ENCODE measurements around the gene STUB1.
A peak's percentile ranks its signal among the peaks of the same experiment; 100 is the strongest.

STUB1 gene

DNA sequence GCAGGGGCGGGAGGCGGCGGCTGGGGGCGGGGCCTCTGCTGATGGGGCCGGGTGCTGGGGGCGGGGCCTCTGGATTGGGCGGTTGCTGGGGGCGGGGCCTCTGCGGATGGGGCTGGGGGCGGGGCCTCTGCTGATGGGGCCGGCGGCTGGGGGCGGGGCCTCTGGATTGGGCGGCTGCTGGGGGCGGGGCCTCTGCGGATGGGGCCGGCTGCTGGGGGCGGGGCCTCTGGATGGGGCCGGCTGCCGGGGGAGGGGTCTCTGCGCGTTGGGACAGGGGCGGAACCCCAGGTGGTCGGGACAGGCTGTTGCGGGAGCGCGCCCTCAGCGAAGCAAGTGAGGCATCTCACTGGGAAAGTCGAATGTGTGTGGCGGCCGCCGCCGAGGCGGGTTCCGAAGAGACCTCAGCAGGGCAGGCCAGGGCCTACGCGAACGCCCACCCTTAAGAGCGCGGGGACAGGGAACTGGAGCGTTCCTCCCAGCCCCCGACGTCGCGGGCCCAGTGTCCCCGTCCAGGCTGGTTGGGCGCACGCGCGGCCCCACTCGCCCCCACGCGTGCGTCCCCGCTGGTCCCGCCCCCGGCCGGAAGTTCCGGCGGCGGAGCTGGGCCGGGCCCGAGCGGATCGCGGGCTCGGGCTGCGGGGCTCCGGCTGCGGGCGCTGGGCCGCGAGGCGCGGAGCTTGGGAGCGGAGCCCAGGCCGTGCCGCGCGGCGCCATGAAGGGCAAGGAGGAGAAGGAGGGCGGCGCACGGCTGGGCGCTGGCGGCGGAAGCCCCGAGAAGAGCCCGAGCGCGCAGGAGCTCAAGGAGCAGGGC is at the start of gene STUB1:
Gene STUB1 (plus strand): TSS at position 597 of the 811 bp plus-strand sequence. CDS start 116 bp downstream, at position 713.
- Histone ChIP-seq H3K4me3 (peak within 1 kb of the TSS; percentile 61 to 91 (median 79)), H3K27ac (peak within 1 kb of the TSS; percentile 59 to 94 (median 87))

DNA sequence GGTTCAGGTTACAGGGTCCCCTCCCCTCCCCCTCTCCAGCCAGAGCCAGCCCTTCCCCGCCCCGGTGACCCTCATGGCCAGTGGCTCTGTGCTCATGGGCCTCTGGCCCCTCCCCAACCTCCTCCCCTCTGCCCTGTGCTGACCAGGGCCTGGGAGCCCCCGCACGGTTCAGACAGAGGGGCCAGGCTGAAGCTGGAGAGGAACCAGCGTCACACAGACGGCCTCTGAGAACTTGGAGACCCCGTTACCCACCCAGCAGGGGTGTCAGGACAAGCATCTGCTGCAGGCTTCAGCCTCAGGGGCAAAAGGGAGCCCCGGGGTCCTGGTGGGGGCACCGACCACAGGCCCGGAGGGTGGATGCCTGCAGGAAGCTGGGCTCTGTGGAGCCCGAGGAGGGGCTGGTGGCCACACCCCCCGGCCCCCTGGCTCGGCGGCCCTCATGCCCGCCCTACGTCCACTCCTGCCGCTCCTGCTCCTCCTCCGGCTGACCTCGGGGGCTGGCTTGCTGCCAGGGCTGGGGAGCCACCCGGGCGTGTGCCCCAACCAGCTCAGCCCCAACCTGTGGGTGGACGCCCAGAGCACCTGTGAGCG is 49.3 kb upstream of the STUB1 start, which contains the start of gene WFIKKN1:
Gene WFIKKN1 (plus strand): TSS at position 171 of the 591 bp plus-strand sequence. CDS start 269 bp downstream, at position 440.
- Histone ChIP-seq H3K4me3 (no peak within 1 kb of the TSS), H3K27ac (peak within 1 kb of the TSS in 2 of 21 experiments; percentile 18 to 33)

DNA sequence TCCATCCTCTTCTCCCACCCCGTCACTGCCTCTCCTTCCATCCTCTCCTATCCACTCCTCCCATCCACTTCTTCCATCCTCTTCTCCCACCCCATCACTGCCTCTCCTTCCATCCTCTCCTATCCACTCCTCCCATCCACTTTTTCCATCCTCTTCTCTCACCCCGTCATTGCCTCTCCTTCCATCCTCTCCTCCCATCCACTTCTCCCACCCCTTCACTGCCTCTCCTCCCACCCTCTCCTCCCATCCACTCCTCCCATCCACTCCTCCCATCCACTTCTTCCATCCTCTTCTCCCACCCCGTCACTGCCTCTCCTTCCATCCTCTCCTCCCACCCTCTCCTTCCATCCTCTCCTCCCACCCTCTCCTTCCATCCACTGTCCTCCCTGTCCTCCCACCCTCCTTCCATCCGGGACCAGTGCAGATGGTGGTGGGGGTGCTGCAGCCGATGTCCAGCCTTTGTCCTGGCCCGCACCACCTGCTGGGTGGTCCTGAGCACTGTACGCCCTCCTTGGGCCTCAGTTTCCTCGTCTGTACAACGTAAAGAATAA is 48.3 kb upstream of the STUB1 start:
- H3K27ac ChIP-seq, result no peak overlapping the region
- H3K4me3 ChIP-seq, result no peak overlapping the region

DNA sequence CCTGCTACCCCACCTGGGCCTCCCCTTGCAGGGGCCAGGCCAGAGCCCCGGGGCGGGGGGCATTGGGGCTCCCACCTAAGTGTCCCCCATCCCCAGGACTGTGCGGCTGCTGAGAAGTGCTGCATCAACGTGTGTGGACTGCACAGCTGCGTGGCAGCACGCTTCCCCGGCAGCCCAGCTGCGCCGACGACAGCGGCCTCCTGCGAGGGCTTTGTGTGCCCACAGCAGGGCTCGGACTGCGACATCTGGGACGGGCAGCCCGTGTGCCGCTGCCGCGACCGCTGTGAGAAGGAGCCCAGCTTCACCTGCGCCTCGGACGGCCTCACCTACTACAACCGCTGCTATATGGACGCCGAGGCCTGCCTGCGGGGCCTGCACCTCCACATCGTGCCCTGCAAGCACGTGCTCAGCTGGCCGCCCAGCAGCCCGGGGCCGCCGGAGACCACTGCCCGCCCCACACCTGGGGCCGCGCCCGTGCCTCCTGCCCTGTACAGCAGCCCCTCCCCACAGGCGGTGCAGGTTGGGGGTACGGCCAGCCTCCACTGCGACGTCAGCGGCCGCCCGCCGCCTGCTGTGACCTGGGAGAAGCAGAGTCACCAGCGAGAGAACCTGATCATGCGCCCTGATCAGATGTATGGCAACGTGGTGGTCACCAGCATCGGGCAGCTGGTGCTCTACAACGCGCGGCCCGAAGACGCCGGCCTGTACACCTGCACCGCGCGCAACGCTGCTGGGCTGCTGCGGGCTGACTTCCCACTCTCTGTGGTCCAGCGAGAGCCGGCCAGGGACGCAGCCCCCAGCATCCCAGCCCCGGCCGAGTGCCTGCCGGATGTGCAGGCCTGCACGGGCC is 47.5 kb upstream of the STUB1 start:
- H3K27ac ChIP-seq, result no peak overlapping the region
- H3K4me3 ChIP-seq, result no peak overlapping the region

DNA sequence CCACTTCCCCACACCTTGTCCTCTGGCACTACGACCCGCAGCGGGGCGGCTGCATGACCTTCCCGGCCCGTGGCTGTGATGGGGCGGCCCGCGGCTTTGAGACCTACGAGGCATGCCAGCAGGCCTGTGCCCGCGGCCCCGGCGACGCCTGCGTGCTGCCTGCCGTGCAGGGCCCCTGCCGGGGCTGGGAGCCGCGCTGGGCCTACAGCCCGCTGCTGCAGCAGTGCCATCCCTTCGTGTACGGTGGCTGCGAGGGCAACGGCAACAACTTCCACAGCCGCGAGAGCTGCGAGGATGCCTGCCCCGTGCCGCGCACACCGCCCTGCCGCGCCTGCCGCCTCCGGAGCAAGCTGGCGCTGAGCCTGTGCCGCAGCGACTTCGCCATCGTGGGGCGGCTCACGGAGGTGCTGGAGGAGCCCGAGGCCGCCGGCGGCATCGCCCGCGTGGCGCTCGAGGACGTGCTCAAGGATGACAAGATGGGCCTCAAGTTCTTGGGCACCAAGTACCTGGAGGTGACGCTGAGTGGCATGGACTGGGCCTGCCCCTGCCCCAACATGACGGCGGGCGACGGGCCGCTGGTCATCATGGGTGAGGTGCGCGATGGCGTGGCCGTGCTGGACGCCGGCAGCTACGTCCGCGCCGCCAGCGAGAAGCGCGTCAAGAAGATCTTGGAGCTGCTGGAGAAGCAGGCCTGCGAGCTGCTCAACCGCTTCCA is 46.7 kb upstream of the STUB1 start:
- no peak overlapping the region for H3K4me3 ChIP-seq

DNA sequence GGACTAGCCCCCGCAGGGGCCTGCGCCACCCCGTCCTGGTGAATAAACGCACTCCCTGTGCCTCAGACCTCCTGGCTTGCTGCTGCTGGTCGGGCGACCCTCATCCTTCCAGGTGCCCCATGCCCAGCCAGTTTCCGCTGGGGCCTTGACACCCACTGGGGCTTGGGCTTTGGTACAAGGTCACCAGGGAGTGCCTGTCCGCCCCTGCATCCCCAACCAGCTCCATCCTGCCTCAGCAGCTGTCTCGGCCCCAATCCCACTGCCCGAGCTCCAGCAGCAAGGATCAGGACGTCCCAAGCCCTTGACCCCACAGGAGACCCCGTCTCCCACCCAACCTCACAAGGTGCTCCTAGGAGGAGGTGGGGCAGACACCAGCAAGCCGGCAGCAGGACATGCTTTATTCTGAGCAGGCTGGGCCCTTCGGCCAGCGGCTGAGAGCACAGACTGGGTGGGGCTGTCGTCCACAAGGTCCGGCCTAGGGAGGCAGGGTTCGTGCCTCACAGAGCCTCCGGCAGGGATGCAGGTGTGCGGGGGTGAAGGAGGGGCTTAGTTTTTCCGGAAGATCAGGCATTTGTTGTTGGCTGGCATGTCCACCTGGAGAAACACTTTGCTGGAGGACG is 46.0 kb upstream of the STUB1 start:
- no peak overlapping the region for H3K27ac ChIP-seq
- H3K4me3 ChIP-seq, result no peak overlapping the region

More for the DNA sequence above, 46.7 kb upstream of the STUB1 start:
- H3K27ac ChIP-seq, result no peak overlapping the region

DNA sequence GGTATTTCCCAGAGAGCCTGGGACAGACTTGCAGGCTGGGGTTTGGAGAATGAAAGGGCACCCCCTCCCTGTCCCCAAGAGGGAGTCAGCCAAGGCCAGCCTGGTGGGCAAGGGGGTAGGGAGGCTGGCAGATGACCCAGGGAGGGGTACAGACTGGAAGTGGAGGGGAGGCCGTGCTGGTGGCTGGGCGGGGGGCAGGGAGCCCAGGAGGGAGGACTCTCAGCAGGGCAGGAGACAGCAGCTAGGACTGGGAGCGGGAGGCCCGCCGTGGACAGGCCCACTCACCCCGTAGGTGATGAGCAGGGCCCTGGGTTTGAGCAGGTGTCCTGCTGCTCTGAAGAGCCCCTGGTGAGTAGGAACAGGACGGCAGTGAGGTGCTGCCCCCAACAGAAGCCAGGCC is 45.2 kb upstream of the STUB1 start:
- Histone ChIP-seq H3K4me3 (peak overlapping the region in 5 of 7 experiments; percentile 62 to 90 (median 73)), H3K27ac (peak overlapping the region in 3 of 21 experiments; percentile 86 to 94 (median 92))

DNA sequence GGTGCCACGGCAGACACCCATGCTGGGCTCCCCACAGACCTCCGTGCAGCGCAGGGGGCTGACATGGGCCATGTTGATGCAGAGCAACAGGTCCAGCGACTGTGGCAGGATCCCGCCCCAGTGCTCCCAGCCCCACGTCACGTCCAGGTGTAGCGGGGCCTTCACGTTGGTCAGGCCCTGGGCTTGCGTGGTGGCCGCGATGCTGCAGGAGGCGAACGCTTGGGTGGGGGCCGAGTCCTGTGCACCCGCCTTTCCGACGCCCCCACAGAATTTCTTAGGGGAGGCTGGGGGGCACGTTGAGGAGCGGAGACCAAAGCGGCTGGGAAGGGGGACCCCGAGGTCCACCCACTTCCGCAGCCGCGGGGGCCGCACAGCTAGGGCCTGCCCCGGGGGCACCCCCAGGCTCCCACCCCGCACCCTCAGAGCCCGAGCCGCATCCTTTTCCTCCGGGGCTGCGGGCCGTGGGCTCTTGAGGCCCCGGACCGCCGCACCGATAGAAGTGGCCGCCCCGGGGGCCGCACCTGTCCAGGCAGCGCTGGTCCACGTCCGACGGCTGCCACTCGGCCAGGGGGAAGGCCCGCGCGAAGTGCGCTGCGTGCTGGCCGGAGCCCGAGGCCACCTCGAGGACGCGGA is 44.5 kb upstream of the STUB1 start:
- H3K4me3 ChIP-seq, result peak overlapping the region; percentile 62 to 90 (median 73)

DNA sequence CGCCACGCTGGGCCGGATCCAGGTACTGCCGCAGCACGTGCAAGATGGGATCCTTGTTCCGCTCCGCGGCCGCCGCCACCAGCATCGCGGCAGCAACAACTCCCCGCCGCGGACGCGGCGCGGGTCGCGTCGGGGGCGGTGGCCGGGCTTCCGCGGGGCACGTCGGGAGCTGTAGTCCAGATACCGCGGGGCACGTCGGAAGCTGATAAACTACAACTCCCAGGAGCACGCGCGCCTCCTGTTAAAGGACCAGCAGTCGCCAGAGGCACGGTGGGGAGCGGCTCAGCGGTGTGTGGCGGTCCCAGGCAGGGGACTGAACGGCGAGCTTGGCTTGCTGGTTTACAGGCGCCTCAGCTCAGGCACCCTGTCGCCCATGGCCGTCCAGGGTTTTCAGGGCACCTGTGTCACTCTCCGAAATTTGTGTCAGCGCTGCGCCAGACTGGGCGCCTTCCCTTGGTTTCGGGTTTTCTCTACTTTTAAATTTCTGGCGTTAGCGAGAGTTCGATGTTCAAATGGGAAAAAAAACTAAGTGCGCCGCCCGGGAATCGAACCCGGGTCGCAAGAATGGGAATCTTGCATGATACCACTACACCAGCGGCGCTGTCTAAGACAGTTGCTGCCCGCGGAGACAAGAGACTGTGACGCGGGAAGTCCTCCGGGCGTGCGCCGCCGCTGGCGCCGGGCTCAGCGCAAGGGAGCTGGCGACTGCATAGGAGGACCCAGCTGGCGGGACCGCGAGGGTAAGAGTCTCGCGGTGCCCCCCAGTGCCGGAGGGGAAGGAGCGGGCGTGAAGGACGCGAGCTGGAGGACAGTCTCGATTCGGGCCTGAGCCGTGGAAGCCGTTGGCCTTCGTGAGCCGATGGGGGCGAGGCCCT is 43.8 kb upstream of the STUB1 start, which contains the start of gene METTL26:
Gene METTL26 (minus strand): TSS at position 100 of the 875 bp plus-strand sequence. CDS start 15 bp downstream, at position 85.
- H3K27ac ChIP-seq, result peak within 1 kb of the TSS; percentile 59 to 95 (median 88)
- H3K4me3 ChIP-seq, result peak within 1 kb of the TSS; percentile 62 to 90 (median 73)

More for the DNA sequence above, 44.5 kb upstream of the STUB1 start:
- peak overlapping the region; percentile 30 to 95 (median 88) for H3K27ac ChIP-seq

DNA sequence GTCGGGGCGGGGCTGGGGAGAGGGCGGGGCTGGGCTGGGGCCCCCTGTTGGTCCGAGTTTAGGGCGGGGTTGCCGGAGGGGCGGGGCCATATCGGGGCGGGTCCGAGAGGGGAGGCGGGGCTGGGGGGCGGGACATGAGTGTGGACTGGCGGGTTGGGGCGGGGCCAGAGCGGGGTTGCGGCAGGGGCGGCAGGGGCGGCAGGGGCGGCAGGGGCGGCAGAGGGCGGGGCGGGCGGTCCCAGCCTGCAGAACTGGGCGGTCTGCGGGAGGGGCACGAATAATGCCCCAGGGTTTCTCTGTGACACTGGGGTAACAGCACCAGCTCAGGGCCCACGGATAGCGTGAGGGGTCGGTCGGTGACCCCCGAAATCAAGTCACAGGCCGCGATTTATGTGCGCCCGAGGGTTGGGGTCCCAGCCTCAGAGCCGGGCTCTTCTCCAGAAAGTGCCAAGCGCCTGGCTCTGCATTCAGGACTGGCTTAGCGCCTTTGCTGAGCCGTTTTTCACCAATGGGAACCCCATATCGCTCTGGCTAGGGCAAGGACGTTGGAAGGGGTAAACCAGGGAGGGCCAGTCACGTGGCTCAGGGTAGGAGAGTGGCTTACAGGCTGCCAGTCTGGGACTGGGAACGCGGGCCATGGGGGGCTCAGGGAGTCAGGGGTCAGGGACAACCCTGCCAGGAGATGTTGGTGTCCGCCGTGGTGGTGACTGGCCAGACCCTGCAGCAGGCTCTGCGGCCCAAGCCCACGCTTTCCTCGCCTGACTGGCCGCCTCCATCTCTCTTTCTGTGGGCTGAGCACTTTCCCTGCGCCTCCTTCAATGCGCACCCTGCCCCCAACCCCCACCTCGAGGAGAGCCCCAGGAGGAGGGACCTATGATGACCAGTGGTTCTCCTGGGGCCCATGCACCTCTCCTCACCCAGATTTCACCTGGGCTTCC is 42.9 kb upstream of the STUB1 start:
- peak overlapping the region; percentile 62 to 90 (median 73) for H3K4me3 ChIP-seq
- peak overlapping the region in 18 of 21 experiments; percentile 77 to 95 (median 88) for H3K27ac ChIP-seq

DNA sequence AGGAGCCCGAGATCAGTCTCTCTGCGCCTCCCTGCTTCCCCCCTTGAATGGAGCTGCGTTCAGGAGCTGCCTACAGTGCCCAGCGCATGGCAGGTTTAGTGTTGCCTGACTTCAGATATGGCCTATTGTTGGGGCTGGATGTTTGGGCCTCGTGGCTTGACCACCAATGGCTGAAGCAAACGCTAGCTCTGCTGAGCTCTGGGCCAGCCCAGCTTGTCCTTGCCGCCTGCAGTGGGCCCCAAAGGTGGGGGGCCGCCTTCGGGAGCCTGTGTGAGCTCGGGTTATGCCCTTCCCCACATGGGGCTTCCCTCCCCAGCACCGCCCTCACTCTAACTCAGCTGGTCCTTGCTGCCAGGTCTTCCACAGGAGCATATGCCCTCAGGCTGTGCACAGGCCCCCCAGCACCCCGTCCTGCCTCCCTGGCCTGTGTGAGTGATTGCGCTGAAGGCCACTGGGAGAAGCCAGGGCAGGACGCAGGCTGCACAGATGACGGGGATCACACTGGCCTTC is 42.1 kb upstream of the STUB1 start:
- Histone ChIP-seq H3K27ac (peak overlapping the region in 1 of 21 experiments; percentile 37), H3K4me3 (no peak overlapping the region)

DNA sequence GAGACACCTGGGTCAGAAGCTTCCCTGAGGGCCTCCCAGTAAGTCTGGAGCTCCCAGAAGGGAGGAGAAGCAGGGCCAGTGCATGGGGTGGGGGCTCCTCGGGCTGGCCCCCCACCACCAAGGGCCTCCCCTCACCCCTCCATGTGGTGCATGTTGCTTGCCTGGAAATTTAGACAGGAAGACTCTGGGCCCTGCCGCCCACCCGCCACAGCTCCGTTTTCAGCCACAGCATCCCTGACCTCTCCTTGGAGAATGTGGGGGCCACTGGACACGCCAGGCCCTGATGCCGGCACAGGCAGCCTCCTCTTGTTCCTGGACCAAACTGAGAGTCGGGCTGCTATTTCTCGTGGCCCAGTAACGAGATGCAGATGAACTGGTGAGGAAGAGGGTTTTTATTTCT is 41.4 kb upstream of the STUB1 start:
- no peak overlapping the region for H3K4me3 ChIP-seq
- H3K27ac ChIP-seq, result no peak overlapping the region

DNA sequence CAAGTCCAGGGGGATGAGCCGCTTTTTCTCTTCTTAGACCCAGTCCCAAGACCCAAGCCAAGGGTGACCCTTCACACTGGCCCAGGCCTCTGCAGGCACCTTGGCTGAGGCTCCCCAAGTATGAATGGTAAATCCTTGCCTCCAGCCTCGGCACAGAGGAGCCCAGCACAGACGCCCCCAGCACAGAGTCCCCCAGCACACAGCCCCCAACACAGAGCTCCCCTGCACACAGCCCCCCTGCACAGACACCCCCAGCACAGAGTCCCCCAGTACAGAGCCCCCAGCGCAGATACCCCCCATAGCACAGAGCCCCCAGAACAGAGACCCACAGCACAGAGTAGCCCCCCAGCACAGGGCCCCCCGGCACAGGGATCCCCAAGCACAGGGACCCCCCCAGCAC is 39.6 kb upstream of the STUB1 start:
- Histone ChIP-seq H3K4me3 (no peak overlapping the region), H3K27ac (no peak overlapping the region)

DNA sequence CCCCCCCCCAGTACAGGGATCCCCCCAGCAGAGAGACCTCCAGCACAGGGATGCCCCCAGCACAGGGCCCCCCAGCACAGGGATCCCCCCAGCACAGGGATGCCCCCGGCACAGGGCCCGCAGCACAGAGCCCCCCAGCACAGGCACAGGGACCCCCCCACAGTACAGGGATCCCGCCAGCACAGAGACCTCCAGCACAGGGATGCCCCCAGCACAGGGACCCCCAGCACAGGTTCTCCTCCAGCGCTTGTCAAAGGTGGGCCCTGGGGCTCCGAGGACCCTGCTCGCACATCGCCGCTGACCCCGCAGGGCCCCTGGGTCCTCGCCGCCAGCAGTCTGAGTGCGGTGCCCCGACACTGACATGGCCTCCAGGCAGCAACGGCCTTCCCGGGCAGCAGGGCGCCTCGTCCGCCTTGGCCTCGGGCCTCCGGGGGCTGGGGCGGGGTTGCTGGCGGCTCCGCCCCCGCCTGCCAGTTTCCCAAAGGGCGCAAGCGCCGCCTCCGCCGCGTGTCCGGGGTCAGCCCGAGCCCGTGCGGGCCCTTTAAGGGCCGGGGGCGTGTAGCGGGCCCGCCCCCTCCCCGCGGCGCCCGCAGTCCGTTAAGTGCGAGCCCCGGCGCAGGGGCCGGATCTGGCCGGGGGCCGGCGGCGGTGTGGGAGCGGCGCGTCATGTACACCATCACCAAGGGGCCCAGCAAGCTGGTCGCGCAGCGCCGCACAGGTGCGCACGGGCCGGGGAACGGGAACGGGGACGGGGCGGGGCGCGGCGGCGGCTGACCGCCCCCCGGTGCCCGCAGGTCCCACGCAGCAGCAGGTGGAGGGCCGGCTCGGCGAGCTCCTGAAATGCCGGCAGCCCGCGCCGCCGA is 38.7 kb upstream of the STUB1 start, which contains the start of gene MCRIP2:
Gene MCRIP2 (plus strand): TSS at position 503 of the 863 bp plus-strand sequence. CDS start 164 bp downstream, at position 667.
- H3K4me3 ChIP-seq, result peak within 1 kb of the TSS; percentile 52 to 83 (median 71)

More for the DNA sequence above, 38.7 kb upstream of the STUB1 start, which contains the start of gene MCRIP2:
- peak within 1 kb of the TSS in 20 of 21 experiments; percentile 16 to 82 (median 70) for H3K27ac ChIP-seq
